Nucleus accumbens (tissue), 56 donors: Measurements from ENCODE around the gene EPB41L5.

Source experiments
- DNase-seq, 56 donors: peaks; one replicate each; lab custom pipeline; 2025; lab: John Stamatoyannopoulos, UW

The EPB41L5 gene

GRCh38 chr2:120223034-120223912 is 210.4 kb downstream of the EPB41L5 start, which contains the start of gene TMEM185B:
Gene TMEM185B (minus strand): TSS chr2:120223400. CDS start chr2:120222976, 424 bp downstream.
- DNase-seq, result peak; percentile 25 to 93 (median 82)

- no peak for DNase-seq
Measured at GRCh38 chr2:120224256-120224655, 211.4 kb downstream of the EPB41L5 start.

- DNase-seq, result no peak
Measured at GRCh38 chr2:120224735-120225548, 212.1 kb downstream of the EPB41L5 start.

GRCh38 chr2:120225549-120226065 is 212.7 kb downstream of the EPB41L5 start:
- DNase-seq, result no peak

GRCh38 chr2:120226316-120226715 is 213.4 kb downstream of the EPB41L5 start:
- no peak for DNase-seq

- peak in 1 of 56 donors; percentile 6 for DNase-seq
Measured at GRCh38 chr2:120227111-120227991, 214.5 kb downstream of the EPB41L5 start.

GRCh38 chr2:120228503-120228902 is 215.6 kb downstream of the EPB41L5 start:
- no peak for DNase-seq
